HUES64 (cell line): ENCODE results near the gene NCKAP5L.

ENCODE experiments used
- H3K27ac ChIP-seq: 2 replicates; pipeline ENCODE4 v1.7.0; 2013; ENCODE audit warnings: low read depth, low read length, inconsistent platforms
- H3K27me3 ChIP-seq: 2 replicates; pipeline ENCODE4 v1.6.1; 2013; ENCODE audit warnings: mild to moderate bottlenecking, low read length; ENCODE audit not compliant: insufficient read depth
- H3K36me3 ChIP-seq: 2 replicates; pipeline ENCODE4 v1.6.1; 2013; ENCODE audit warnings: mild to moderate bottlenecking, low read length; ENCODE audit not compliant: insufficient read depth
- H3K4me1 ChIP-seq: 2 replicates; pipeline ENCODE4 v1.6.1; 2013; ENCODE audit warnings: mild to moderate bottlenecking, low read length, moderate library complexity; ENCODE audit not compliant: insufficient read depth
- H3K4me3 ChIP-seq: 2 replicates; pipeline ENCODE4 v1.5.1; 2013; ENCODE audit warnings: mild to moderate bottlenecking, low read length, moderate library complexity
- H3K9ac ChIP-seq: 2 replicates; pipeline ENCODE4 v1.6.1; 2013; ENCODE audit warnings: mild to moderate bottlenecking, low read depth, low read length
- H3K9me3 ChIP-seq: 2 replicates; pipeline ENCODE4 v1.6.1; 2013; ENCODE audit warnings: low read depth, low read length; ENCODE audit not compliant: insufficient read depth
- whole genome bisulfite sequencing: fragments of 150-250, 120-280 bp; methylation state at CpG from one replicate; pipeline ENCODE4 v1.1.7; 2013; ENCODE audit warnings: missing lambda C conversion rate; 5-methylcytosine and 5-hydroxymethylcytosine counted together

NCKAP5L gene

DNA sequence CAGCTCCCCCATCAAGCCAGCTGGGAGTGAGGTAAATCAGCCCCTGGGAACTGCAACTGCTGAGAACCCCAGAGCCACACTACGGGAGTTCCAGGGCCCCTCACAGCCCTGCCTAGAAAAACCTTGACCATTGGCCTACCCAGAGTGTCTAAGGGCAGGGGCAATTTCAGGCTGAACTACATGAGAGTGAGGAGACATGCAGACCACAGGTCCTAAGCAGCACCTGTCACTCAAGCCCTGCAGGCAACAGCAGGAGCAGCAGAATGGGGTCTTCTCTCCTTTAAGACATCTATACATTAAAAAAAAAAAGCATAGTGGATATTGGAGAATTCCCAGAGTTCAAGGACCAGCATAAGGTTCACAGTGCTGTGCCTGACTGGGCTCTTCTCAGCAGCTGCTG is 4.9 kb downstream of the NCKAP5L start:
- H3K9ac ChIP-seq: no peak overlapping the region
- peaks cover 36% of the 10 kb centered on the region for H3K4me1 ChIP-seq
- H3K9me3 ChIP-seq: no peaks in the 10 kb centered on the region
- no peak overlapping the region for H3K27ac ChIP-seq
- peaks cover 7% of the 10 kb centered on the region; the same call in 1 of the 2 replicates for H3K36me3 ChIP-seq
- H3K27me3 ChIP-seq: no peaks in the 10 kb centered on the region
- 97% methylated on average over 1 of the region's 1 CpG for WGBS
- no peak overlapping the region for H3K4me3 ChIP-seq

DNA sequence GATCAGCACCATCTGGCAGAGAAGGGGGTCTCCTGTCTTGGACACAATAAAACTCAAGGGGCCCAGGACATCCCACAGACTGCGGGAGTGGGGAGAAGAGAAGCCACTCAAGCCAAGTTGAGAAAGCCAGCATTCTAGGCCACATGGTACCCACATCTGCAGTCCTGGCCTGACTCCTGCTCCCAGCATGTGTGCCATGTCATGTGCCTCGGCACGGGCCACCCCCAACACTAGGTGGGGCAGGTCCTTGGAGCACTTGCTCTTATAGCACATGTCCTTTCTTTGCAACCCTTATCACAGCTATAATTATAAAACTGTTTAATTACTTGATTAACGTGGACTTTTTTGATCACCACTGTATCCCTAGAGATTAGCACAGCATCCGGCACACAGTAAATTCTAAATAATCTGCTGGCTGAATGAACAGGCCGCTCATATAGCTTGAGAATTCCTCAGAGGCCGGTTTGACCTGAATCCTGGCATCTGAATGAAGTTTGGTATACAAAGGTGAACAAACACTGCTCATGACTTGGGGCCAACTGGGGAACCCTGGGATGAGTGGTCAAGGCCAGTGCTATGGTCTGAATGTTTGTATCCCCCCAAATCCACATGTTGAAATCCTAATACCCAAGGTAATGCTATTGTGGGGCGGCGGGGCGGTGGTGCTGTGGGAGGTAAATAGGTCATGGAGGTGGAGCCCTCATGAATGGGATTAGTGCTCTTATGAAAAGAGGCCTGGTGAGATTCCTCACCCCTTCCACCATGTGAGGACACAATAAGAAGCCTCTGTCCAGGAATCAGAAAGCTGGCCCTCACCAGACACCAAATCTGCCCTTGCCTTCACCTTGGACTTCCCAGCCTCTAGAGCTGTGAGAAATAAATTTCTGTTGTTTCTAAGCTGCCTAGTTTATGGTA is 6.6 kb downstream of the NCKAP5L start:
- Histone ChIP-seq H3K27ac (no peak overlapping the region), H3K4me3 (no peak overlapping the region), H3K9me3 (no peaks in the 10 kb centered on the region), H3K9ac (no peak overlapping the region), H3K27me3 (no peaks in the 10 kb centered on the region), H3K36me3 (peaks cover 7% of the 10 kb centered on the region; the same call in 1 of the 2 replicates), H3K4me1 (peaks cover 31% of the 10 kb centered on the region)
- 93% methylated on average over 7 of the region's 10 CpGs for WGBS

DNA sequence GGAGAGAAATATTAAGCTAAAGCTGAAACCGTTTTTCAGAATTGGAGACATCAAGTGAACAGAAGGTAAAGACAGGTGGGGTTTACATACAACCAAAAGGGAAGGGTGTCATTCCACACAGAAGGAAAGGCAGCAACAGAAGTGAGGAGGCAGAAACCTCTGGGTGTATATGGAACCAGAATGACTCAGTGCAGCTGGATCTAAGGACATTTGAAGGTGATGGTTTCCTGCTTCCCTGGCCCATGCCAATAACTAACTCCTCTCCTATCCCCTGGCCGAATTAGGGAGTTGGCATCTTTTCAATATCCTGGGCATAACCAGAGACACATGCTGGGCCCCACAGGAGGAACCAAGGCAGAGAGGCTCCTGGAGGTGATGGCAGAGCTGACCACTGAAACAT is 8.4 kb downstream of the NCKAP5L start:
- Histone ChIP-seq H3K27me3 (no peaks in the 10 kb centered on the region), H3K9me3 (no peaks in the 10 kb centered on the region), H3K4me3 (no peak overlapping the region), H3K9ac (no peak overlapping the region), H3K36me3 (peaks cover 12% of the 10 kb centered on the region; the same call in 1 of the 2 replicates), H3K27ac (no peak overlapping the region), H3K4me1 (peaks cover 15% of the 10 kb centered on the region)
- WGBS: 88% methylated on average over 2 of the region's 2 CpGs

DNA sequence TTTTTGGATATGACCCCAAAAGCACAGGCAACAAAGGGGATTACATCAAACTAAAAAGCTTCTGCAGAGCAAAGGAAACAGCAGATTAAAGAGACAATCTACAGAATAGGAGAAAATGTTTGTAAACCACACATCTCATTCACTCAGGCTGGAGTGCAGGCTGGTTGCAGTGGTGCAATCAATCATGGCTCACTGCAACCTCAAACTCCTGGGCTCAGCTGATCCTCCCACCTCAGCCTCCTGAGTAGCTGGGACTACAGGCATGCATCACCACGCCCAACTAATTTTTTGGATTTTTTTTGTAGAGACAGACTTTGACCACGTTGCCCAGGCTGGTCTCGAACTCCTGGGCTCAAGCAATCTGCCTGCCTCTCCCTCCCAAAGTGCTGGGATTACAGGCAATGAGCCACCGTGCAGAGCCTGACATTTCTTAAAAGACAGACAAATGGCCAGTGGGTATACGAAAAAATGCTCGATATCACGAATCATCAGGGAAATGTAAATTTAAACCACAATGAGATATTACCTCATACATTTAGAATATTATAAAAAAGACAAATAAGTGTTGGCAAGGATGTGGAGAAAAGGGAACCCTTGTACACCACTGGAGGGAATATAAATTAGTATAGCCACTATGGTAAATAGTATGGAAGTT is 9.8 kb downstream of the NCKAP5L start:
- H3K4me1 ChIP-seq: peaks cover 13% of the 10 kb centered on the region
- no peaks in the 10 kb centered on the region for H3K27me3 ChIP-seq
- H3K9ac ChIP-seq: no peak overlapping the region
- 94% methylated on average over 7 of the region's 7 CpGs for WGBS
- no peak overlapping the region for H3K4me3 ChIP-seq
- H3K9me3 ChIP-seq: no peaks in the 10 kb centered on the region
- peaks cover 12% of the 10 kb centered on the region; the same call in 1 of the 2 replicates for H3K36me3 ChIP-seq
- no peak overlapping the region for H3K27ac ChIP-seq

DNA sequence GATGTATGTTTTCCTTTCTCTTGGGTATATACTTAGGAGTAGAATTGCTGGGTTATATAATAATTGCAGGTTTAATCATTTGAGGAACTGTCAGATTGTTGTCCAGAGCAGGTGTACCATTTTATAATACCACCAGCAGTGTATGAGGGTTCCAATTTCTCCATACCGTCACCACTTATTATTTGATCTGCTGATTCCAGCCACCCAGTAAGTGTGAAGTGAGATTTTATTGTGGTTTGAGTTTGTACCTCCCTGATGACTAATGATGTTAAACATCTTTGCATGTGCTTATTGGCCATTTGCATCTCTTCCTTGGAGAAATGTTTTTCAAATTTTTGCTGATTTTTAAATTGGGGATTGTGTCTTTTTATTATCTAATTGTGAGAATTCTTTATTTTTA is 15.1 kb downstream of the NCKAP5L start:
- no CpG with 5 or more reads among the region's 1 CpG for WGBS
- Histone ChIP-seq H3K27me3 (no peaks in the 10 kb centered on the region), H3K4me3 (no peak overlapping the region), H3K27ac (no peak overlapping the region), H3K36me3 (peaks cover 4% of the 10 kb centered on the region; the same call in 1 of the 2 replicates), H3K9me3 (no peaks in the 10 kb centered on the region), H3K9ac (no peak overlapping the region), H3K4me1 (peaks cover 29% of the 10 kb centered on the region)

DNA sequence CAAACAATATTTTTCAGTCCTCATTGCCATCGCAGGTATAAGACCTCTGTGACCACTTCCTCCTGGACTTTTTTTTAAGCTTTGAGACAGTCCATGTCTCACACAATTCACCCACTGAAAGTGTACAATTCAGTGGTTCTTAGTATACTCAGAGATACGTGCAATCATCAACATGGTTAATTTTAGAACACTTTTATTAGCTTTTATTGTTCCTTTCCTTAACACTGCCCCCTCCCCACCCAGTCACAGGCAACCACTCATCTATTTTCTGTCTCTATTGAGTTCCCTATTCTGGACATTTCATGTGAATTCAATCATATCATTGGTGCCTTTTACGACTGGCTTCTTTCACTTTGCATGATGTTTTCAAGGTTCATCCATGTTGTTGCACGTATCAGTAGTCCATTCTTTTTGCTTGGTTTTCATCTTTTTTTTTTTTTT is 16.2 kb downstream of the NCKAP5L start:
- Histone ChIP-seq H3K27me3 (no peaks in the 10 kb centered on the region), H3K27ac (no peak overlapping the region), H3K9ac (no peak overlapping the region), H3K9me3 (no peaks in the 10 kb centered on the region), H3K36me3 (peaks cover 4% of the 10 kb centered on the region; the same call in 1 of the 2 replicates), H3K4me3 (no peak overlapping the region), H3K4me1 (peaks cover 32% of the 10 kb centered on the region)
- 96% methylated on average over 4 of the region's 4 CpGs for WGBS

DNA sequence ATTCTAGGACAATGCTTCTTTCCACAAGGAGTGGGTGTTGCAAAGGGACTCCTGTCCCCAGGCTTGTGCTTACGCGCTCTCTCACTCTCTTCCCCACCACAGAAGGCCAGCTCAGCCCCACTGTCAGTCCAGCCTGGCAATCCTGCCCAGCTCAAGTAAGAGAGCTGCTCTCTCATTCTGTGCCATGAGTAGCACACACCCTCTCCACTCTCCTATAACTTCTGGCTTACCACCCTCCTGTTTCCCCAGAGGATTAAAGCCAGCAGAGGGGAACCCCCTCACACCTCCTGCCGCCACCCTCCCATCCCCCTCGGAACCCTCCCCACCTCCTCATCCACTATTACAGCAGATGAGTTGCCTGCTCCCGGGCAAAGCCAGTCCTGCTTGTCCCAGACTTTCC is 17.1 kb downstream of the NCKAP5L start:
- Histone ChIP-seq H3K36me3 (peaks cover 6% of the 10 kb centered on the region; the same call in 1 of the 2 replicates), H3K27ac (no peak overlapping the region), H3K9ac (no peak overlapping the region), H3K9me3 (no peaks in the 10 kb centered on the region), H3K4me1 (peaks cover 32% of the 10 kb centered on the region), H3K4me3 (no peak overlapping the region), H3K27me3 (no peaks in the 10 kb centered on the region)
- 72% methylated on average over 5 of the region's 5 CpGs for WGBS

DNA sequence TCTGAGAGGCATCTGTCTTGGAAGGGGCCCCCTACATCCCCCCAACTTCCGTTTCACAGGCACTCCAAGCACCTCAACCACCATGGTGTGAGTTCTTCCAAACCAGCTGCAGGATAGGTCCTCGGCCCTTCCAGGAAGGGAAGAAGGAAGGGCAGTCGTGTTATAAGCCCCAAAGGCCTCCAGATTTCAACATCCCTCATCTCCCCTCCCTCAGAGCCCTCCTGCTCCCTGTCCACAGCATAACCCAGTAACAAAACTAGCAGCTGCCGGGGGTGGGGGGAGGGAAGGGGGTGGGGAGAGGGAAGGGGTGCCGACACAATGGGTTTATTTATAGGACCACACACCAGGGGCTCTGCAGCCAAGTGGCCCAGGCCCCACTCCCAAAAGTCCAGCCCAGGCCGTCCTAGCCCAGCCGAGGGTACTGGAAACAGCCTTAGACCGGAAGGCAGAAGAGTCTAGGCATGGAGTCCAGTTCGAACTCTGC is 18.3 kb downstream of the NCKAP5L start:
- H3K4me1 ChIP-seq: peaks cover 32% of the 10 kb centered on the region
- H3K4me3 ChIP-seq: no peak overlapping the region
- H3K9me3 ChIP-seq: no peaks in the 10 kb centered on the region
- H3K27me3 ChIP-seq: no peaks in the 10 kb centered on the region
- 62% methylated on average over 7 of the region's 9 CpGs for WGBS
- peaks cover 12% of the 10 kb centered on the region for H3K36me3 ChIP-seq
- H3K27ac ChIP-seq: peak overlapping the region; percentile 78
- peak overlapping the region; percentile 61; the same call in 1 of the 2 replicates for H3K9ac ChIP-seq

DNA sequence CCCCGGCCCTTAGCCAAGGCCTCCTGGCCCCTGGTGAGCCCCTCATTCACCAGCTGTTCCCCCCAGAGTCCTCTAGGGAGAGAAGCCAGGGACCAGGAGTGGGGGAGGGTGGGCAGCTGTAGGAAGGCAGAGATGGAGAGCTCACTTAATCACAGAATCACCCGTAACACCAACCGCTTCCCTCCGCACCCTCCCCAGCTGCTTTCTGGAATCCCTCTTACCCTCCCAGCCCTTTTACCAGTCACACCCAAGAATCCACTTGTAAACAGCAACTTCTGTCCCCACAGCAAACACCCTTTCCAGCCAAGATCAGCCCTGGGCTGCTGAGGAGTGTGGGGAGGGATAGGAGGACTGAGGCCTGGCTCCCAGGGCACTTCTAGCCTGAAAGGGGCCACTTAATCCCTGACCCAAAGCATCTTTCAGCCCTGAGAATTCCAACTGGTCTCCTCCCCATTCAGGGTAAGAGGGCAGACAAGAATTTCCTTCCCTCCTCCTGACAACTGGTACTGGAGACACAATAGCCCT is 18.8 kb downstream of the NCKAP5L start:
- peak overlapping the region; percentile 78 for H3K27ac ChIP-seq
- peaks cover 32% of the 10 kb centered on the region for H3K4me1 ChIP-seq
- H3K9me3 ChIP-seq: no peaks in the 10 kb centered on the region
- no peaks in the 10 kb centered on the region for H3K27me3 ChIP-seq
- H3K36me3 ChIP-seq: peaks cover 17% of the 10 kb centered on the region
- 44% methylated on average over 4 of the region's 4 CpGs for WGBS
- peak overlapping the region; percentile 61; the same call in 1 of the 2 replicates for H3K9ac ChIP-seq
- no peak overlapping the region for H3K4me3 ChIP-seq

DNA sequence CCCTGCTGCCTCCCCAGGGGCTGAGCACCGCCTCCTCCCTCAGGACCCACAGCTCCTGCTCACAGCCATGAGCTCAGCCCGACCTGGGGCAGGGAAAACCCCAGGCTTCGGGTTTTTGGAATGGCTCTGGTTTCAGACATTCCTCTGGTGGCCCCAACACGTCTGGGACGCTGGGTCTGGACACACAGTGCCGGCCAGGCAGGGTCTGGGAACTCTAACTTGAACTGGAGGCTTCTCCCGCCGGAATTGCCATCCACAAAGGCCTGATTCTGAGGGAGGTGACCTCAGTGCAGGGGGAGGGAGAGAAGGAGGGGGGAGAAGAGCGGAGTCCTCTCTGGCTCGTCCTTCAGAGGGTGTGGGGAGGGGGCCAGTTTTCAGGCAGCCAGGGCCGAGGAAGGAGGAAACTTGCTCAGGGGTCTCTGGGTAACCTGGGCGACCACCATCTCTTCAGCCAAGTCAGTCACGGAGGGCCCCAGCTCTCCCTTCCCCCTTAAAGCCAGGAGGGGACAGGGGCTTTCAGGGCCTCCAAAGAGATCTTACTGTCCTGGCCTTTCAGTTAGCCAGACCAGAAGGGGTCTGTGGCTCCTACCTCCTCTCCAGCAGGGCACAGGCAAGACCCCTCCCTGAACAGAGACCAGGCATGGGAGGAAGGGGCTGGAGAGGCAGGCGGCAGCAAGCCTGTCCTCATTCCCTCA is 19.4 kb downstream of the NCKAP5L start:
- no peak overlapping the region for H3K4me3 ChIP-seq
- no peaks in the 10 kb centered on the region for H3K9me3 ChIP-seq
- H3K4me1 ChIP-seq: peaks cover 32% of the 10 kb centered on the region
- H3K27ac ChIP-seq: peak overlapping the region; percentile 78
- H3K27me3 ChIP-seq: no peaks in the 10 kb centered on the region
- peaks cover 20% of the 10 kb centered on the region for H3K36me3 ChIP-seq
- WGBS: 52% methylated on average over 14 of the region's 14 CpGs
- peak overlapping the region; percentile 61 for H3K9ac ChIP-seq
